Mucosa of descending colon (tissue), 3 donors: ENCODE data around the gene TRIOBP. TPM values are rescaled to one million over a fixed set of nuclear protein-coding genes. Genes with fewer than 3 reads are reported as not detected.

ENCODE experiments used
- ATAC-seq: fragments of 200-7000 bp; cut with Tn5 transposase; one replicate; pipeline ENCODE4 v1.9.1; 2020; ENCODE audit warnings: mild to moderate bottlenecking, moderate library complexity
- DNase-seq, 3 donors: peaks; one replicate each; pipeline ENCODE4 v3.0.0-alpha.2; 2020
- H3K36me3 ChIP-seq: fragments of 200-600 bp; one replicate; pipeline ENCODE4 v1.8.0; 2021; ENCODE audit warnings: low read depth, mild to moderate bottlenecking
- H3K4me1 ChIP-seq: fragments of 200-600 bp; one replicate; pipeline ENCODE4 v1.8.0; 2021; ENCODE audit warnings: low read depth, mild to moderate bottlenecking
- H3K4me3 ChIP-seq: fragments of 200-600 bp; one replicate; pipeline ENCODE4 v1.8.0; 2021; ENCODE audit warnings: mild to moderate bottlenecking
- H3K9me3 ChIP-seq: fragments of 200-600 bp; one replicate; pipeline ENCODE4 v1.8.0; 2021; ENCODE audit warnings: mild to moderate bottlenecking
- intact Hi-C, 2 donors: fragments of 100-400 bp; cut with DNase I in 1 of 2; cut with micrococcal nuclease in 1 of 2; formaldehyde crosslinking; loops; one replicate each; pipeline versions ENCODE4 v1.11.0 to v1.11.1; 2022; cut with DNase I, micrococcal nuclease
- total RNA-seq, 3 donors: library from RNA; stranded (reverse); fragmentation: NEBNext Ultra II Directional in 2 of 3; extraction: Animal tissue kit (Norgen Biotek cat#: 25700) in 2 of 3; gene quantifications; one replicate each; pipeline versions ENCODE4 v1.2.1 to v1.2.4, GENCODE V29; 2021 to 2023
- TF ChIP-seq, protein P1 (sequence below): fragments of 200-600 bp; IDR thresholded peaks from one replicate; pipeline ENCODE4 v1.8.0; 2022; ENCODE audit warnings: antibody characterized with exemption, mild to moderate bottlenecking
- donor health status: DM: no; HTN: no; CAD: no; lungs with moderate emphysema.
- donor health status: DM: no; HTN: no; CAD: no.
- donor health status: DM: no; HTN: yes; CAD: no.

Gene TRIOBP
- total RNA-seq, 3 donors from 2014 or later = 78.2 to 107 (median 78.6) TPM

DNA sequence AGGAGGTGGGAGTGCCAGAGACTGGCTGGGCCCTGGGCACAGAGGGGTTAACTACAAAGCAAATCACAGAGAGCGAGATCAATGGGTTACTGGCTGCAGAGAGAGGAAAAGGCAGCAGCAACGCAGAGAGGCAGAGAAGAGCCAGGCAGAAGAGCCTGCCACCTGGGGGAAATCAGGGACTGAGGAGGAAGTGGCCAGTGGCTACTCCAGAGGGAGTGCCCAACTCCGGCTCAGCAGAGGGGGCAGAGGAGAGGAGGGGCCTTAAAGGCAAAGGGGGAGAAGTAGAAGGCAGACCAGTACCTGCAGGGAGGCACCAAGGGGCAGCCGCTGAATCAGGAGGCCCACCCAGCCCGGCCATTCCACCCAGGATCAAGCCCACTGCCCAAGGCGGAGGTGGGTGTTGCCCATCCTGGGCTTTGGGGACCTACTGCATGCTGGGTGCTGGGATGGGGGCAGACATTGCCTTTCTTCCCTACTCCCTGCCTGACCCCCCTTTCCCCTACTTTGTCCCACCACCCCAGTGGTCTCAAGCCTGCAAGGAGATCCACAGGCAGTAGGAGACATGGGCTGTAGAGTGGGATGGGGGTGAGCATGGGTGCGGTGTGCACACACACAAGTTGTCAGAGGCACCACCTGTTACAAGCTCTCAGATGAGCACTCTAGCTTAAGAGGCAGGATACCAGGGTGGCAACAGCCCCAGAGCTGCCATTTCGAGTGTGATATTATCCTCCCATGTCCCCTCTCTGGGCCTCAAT is 125.4 kb downstream of the TRIOBP start:
- no peaks in the 10 kb centered on the region for H3K36me3 ChIP-seq
- H3K4me1 ChIP-seq = peaks cover 18% of the 10 kb centered on the region
- TF ChIP-seq, protein P1, sequence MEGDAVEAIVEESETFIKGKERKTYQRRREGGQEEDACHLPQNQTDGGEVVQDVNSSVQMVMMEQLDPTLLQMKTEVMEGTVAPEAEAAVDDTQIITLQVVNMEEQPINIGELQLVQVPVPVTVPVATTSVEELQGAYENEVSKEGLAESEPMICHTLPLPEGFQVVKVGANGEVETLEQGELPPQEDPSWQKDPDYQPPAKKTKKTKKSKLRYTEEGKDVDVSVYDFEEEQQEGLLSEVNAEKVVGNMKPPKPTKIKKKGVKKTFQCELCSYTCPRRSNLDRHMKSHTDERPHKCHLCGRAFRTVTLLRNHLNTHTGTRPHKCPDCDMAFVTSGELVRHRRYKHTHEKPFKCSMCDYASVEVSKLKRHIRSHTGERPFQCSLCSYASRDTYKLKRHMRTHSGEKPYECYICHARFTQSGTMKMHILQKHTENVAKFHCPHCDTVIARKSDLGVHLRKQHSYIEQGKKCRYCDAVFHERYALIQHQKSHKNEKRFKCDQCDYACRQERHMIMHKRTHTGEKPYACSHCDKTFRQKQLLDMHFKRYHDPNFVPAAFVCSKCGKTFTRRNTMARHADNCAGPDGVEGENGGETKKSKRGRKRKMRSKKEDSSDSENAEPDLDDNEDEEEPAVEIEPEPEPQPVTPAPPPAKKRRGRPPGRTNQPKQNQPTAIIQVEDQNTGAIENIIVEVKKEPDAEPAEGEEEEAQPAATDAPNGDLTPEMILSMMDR = no peak
- ATAC-seq = no peak
- intact Hi-C loops = no loop called here
- H3K4me3 ChIP-seq = no peak overlapping the region
- no peak for DNase-seq
- no peaks in the 10 kb centered on the region for H3K9me3 ChIP-seq

- TF ChIP-seq, protein P1 = no peak
- Histone ChIP-seq H3K36me3 (no peaks in the 10 kb centered on the region), H3K9me3 (no peaks in the 10 kb centered on the region), H3K4me1 (peaks cover 11% of the 10 kb centered on the region), H3K4me3 (no peak within 1 kb of the TSS)
- intact Hi-C loops = no loop called here
- DNase-seq = no peak
- ATAC-seq = no peak
These were observed 126.5 kb downstream of the TRIOBP start, which contains the start of gene GALR3 for GRCh38 chr22:37823134-37823985. GALR3 (plus strand) TSS chr22:37823382; CDS start chr22:37823407, 25 bp downstream.

DNA sequence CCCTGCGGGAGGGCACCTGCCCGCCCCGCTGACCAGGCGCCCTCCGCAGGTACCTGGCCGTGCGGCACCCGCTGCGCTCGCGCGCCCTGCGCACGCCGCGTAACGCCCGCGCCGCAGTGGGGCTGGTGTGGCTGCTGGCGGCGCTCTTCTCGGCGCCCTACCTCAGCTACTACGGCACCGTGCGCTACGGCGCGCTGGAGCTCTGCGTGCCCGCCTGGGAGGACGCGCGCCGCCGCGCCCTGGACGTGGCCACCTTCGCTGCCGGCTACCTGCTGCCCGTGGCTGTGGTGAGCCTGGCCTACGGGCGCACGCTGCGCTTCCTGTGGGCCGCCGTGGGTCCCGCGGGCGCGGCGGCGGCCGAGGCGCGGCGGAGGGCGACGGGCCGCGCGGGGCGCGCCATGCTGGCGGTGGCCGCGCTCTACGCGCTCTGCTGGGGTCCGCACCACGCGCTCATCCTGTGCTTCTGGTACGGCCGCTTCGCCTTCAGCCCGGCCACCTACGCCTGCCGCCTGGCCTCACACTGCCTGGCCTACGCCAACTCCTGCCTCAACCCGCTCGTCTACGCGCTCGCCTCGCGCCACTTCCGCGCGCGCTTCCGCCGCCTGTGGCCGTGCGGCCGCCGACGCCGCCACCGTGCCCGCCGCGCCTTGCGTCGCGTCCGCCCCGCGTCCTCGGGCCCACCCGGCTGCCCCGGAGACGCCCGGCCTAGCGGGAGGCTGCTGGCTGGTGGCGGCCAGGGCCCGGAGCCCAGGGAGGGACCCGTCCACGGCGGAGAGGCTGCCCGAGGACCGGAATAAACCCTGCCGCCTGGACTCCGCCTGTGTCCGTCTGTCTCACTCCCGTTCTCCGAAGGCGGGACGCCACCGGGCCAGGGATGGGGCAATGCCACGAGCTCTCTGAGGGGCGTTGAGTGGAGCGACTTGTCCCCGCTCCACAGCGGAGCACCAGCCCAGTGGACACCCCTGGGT is 128.1 kb downstream of the TRIOBP start:
- Histone ChIP-seq H3K4me1 (peaks cover 2% of the 10 kb centered on the region), H3K4me3 (no peak overlapping the region), H3K36me3 (no peaks in the 10 kb centered on the region), H3K9me3 (no peaks in the 10 kb centered on the region)
- ATAC-seq = peak; percentile 81
- TF ChIP-seq, protein P1 = no peak
- intact Hi-C loops = no loop called here
- peak in 1 of 3 donors; percentile 67 for DNase-seq

Other genes with a start within 250 kb of the TRIOBP start
- 10 to 100 TPM; 11.3 to 16.1 (median 13.7) TPM for gene MFNG, start 210.7 kb upstream of the TRIOBP start, total RNA-seq
- gene CARD10, start 177.6 kb upstream of the TRIOBP start, total RNA-seq = 10 to 100 TPM; 43.3 to 74.1 (median 60.5) TPM
- 10 to 100 TPM; 31.5 to 52.0 (median 48.2) TPM for gene CDC42EP1, start 136.6 kb upstream of the TRIOBP start, total RNA-seq
- gene LGALS2, start 117.0 kb upstream of the TRIOBP start, total RNA-seq = 10 to 100 TPM; 10.7 to 93.5 (median 23.1) TPM
- 10 to 100 TPM; 70.4 to 79.0 (median 74.3) TPM for gene GGA1, start 88.2 kb upstream of the TRIOBP start, total RNA-seq
- 10 to 100 TPM; 48.8 to 98.2 (median 96.6) TPM for gene SH3BP1, start 57.4 kb upstream of the TRIOBP start, total RNA-seq
- gene PDXP, start 38.3 kb upstream of the TRIOBP start, total RNA-seq = 10 to 100 TPM; 26.8 to 43.3 (median 40.6) TPM
- 100 to 1,000 TPM in 2 of 3 donors, 10 to 100 TPM in 1; 54.6 to 376 (median 150) TPM for gene LGALS1, start 21.4 kb upstream of the TRIOBP start, total RNA-seq
- 10 to 100 TPM; 28.5 to 45.3 (median 42.6) TPM for gene NOL12, start 10.7 kb upstream of the TRIOBP start, total RNA-seq
- gene GCAT, start 110.9 kb downstream of the TRIOBP start, total RNA-seq = 10 to 100 TPM in 2 of 3 donors, 1 to 10 TPM in 1; 9.2 to 15.6 (median 13.6) TPM
- gene GALR3, start 126.3 kb downstream of the TRIOBP start, total RNA-seq = not detected
- gene ANKRD54, start 147.3 kb downstream of the TRIOBP start, total RNA-seq = 10 to 100 TPM; 18.2 to 36.7 (median 28.1) TPM
- gene EIF3L, start 152.4 kb downstream of the TRIOBP start, total RNA-seq = 100 to 1,000 TPM; 365 to 477 (median 414) TPM
- 100 to 1,000 TPM in 1 of 3 donors, 10 to 100 TPM in 2; 26.1 to 100 (median 28.6) TPM for gene MICALL1, start 209.2 kb downstream of the TRIOBP start, total RNA-seq